GM18868 (cell line): Measurements from ENCODE around the gene SIX1.

Source experiments
- ATAC-seq: cut with Tn5 transposase; IDR thresholded peaks from one replicate; pipeline ENCODE4 v1.9.1; 2021; ENCODE audit warnings: mild to moderate bottlenecking, moderate library complexity; ENCODE audit not compliant: unreplicated experiment

The SIX1 gene

GRCh38 chr14:60648934-60649874 lies at the start of gene SIX1:
SIX1 (minus strand) TSS chr14:60649477; CDS start chr14:60649189, 288 bp downstream.
- peak; percentile 65 for ATAC-seq

GRCh38 chr14:60695327-60695726 lies 46.0 kb upstream of the SIX1 start:
- no peak for ATAC-seq

GRCh38 chr14:60691383-60692113 lies 42.3 kb upstream of the SIX1 start:
- no peak for ATAC-seq

GRCh38 chr14:60686865-60687264 lies 37.6 kb upstream of the SIX1 start:
- ATAC-seq: no peak

- no peak for ATAC-seq
These were observed 34.9 kb upstream of the SIX1 start for GRCh38 chr14:60684203-60684602.

- ATAC-seq: no peak
These were observed 32.0 kb upstream of the SIX1 start for GRCh38 chr14:60681271-60681670.

- no peak for ATAC-seq
These were observed 31.2 kb upstream of the SIX1 start for GRCh38 chr14:60680511-60680910.

- no peak for ATAC-seq
These were observed 30.4 kb upstream of the SIX1 start for GRCh38 chr14:60679566-60680258.

- no peak for ATAC-seq
These were observed 28.4 kb upstream of the SIX1 start for GRCh38 chr14:60677701-60678100.

- ATAC-seq: no peak
These were observed 21.7 kb upstream of the SIX1 start for GRCh38 chr14:60670989-60671388.

GRCh38 chr14:60668431-60669112 lies 19.3 kb upstream of the SIX1 start:
- no peak for ATAC-seq

- no peak for ATAC-seq
These were observed 15.9 kb upstream of the SIX1 start for GRCh38 chr14:60665177-60665550.

GRCh38 chr14:60662982-60663381 lies 13.7 kb upstream of the SIX1 start:
- no peak for ATAC-seq

GRCh38 chr14:60661721-60662120 lies 12.4 kb upstream of the SIX1 start:
- ATAC-seq: no peak

GRCh38 chr14:60658909-60659585 lies 9.8 kb upstream of the SIX1 start:
- ATAC-seq: no peak

GRCh38 chr14:60658211-60658690 lies 9.0 kb upstream of the SIX1 start:
- ATAC-seq: no peak

GRCh38 chr14:60657456-60658210 lies 8.4 kb upstream of the SIX1 start:
- ATAC-seq: no peak

GRCh38 chr14:60656686-60657455 lies 7.6 kb upstream of the SIX1 start:
- ATAC-seq: peak; percentile 85
